Transverse colon (tissue), 4 donors: ENCODE results near the gene LYRM1. TPM values are rescaled to one million over a fixed set of nuclear protein-coding genes. Genes with fewer than 3 reads are reported as not detected.

Source experiments
- DNase-seq: peaks from one replicate; pipeline ENCODE4 v3.0.0-alpha.2; 2019
- H3K27ac ChIP-seq, 4 donors: fragments of 200-600 bp; sonication (generic); 2 replicates each; pipeline ENCODE4 v1.5.1; 2016 to 2018; ENCODE audit warnings: inconsistent platforms in 4 of 4
- H3K27me3 ChIP-seq: fragments of 200-600 bp; sonication (generic); 2 replicates; pipeline ENCODE4 v1.5.1; 2017; ENCODE audit warnings: inconsistent platforms
- H3K36me3 ChIP-seq, 4 donors: fragments of 200-600 bp; sonication (generic); 2 replicates each; pipeline ENCODE4 v1.5.1; 2017 to 2019; ENCODE audit warnings: inconsistent platforms in 4 of 4
- H3K4me1 ChIP-seq, 4 donors: fragments of 200-600 bp; sonication (generic); 2 replicates each; pipeline ENCODE4 v1.5.1; 2017 to 2020; ENCODE audit warnings: inconsistent platforms in 4 of 4
- H3K4me3 ChIP-seq, 4 donors: fragments of 200-600 bp; sonication (generic); 1 replicate in 1 of 4; 2 replicates in 3 of 4; pipeline versions ENCODE4 v1.5.1 to v1.6.1; 2017 to 2019; ENCODE audit warnings: inconsistent platforms in 4 of 4
- H3K9me3 ChIP-seq, 2 donors: fragments of 200-600 bp; sonication (generic); 2 replicates each; pipeline ENCODE4 v1.5.1; 2017 to 2019; ENCODE audit warnings: inconsistent platforms in 2 of 2
- CTCF ChIP-seq, 5 experiments: fragments of 200-600 bp in 3 of 5; fragments of 450-650 bp in 2 of 5; sonication (generic) in 3 of 5; IDR thresholded peaks; 1 replicate in 2 of 5; 2 replicates in 3 of 5; pipeline ENCODE4 v1.5.1; 2016 to 2017; ENCODE audit warnings: antibody characterized with exemption in 5 of 5, inconsistent platforms in 3 of 5, mild to moderate bottlenecking in 2 of 5, moderate library complexity in 1 of 5
- EP300 ChIP-seq: sonication (generic); formaldehyde crosslinking; IDR thresholded peaks from one replicate; pipeline ENCODE4 v1.6.1; 2017; ENCODE audit warnings: antibody characterized with exemption, low read depth
- POLR2A ChIP-seq: fragments of 450-650 bp; IDR thresholded peaks from one replicate; pipeline ENCODE4 v1.6.1; 2016; ENCODE audit warnings: antibody characterized with exemption, mild to moderate bottlenecking, moderate library complexity
- POLR2AphosphoS5 ChIP-seq, 3 donors: sonication (generic); formaldehyde crosslinking; IDR thresholded peaks; one replicate each; pipeline ENCODE4 v1.6.1; 2016; ENCODE audit warnings: antibody characterized with exemption in 3 of 3
- WGBS, 2 donors: methylation state at CpG; one replicate each; pipeline ENCODE4 v1.1.5; 2018; ENCODE audit warnings: low coverage in 1 of 2; 5-methylcytosine and 5-hydroxymethylcytosine counted together
- in situ Hi-C, 4 donors: fragments of 200-750 bp; cut with MboI; loops; one replicate each; pipeline versions ENCODE4 v1.15.0 to v1.15.1; 2017; ENCODE audit warnings: low sequenced_read_pairs in 3 of 4, low pct_ligation_motif_present in 1 of 4, low pct_unique_long_range_greater_than_20kb in 1 of 4
- intact Hi-C: fragments of 100-400 bp; cut with DNase I; formaldehyde crosslinking; loops from one replicate; pipeline ENCODE4 v1.15.1; 2023; ENCODE audit warnings: low total_unique reads
- total RNA-seq, 4 donors: library from RNA; depleted of rRNA; stranded (reverse); fragments of >200 nt; gene quantifications; one replicate each; pipeline ENCODE4 v1.1.0, GENCODE V29; 2016

LYRM1 gene
- total RNA-seq, 4 donors from 2014 or later = 7.9 to 74.6 (median 27.5) TPM

DNA sequence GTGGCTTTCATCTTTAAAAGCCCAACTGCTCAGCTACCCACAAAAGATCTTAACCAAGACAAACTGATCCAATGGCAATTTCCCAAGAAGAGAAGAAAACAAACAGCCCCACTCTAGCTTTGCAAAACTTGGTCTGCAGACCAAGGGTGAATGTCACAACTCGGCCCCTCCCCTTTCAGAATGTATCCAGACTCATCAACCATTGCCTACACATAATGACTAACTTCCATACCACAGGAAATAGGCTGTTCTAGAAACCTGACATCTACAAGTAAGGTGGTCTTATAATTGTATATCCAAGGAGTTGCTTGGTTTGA lies 16.4 kb upstream of the LYRM1 start:
- peak; percentile 24 for DNase-seq
- in situ Hi-C loops (no loop called here), intact Hi-C loops (no loop called here)
- no peaks in the 10 kb centered on the region for H3K36me3 ChIP-seq
- no peak for TF ChIP-seq POLR2AphosphoS5 (IDR thresholded peaks at IDR 0.05)
- H3K4me1 ChIP-seq = peaks cover 23 to 87% (median 64%) of the 10 kb centered on the region in 4 donors
- H3K4me3 ChIP-seq = no peak overlapping the region
- no peaks in the 10 kb centered on the region for H3K27me3 ChIP-seq
- no peaks in the 10 kb centered on the region for H3K9me3 ChIP-seq
- 27% methylated on average over 1 of the region's 1 CpG; no CpG with 5 or more reads in 1 of the 2 donors for WGBS, 2 donors
- peak overlapping the region; percentile 66 to 80 (median 74) for H3K27ac ChIP-seq

DNA sequence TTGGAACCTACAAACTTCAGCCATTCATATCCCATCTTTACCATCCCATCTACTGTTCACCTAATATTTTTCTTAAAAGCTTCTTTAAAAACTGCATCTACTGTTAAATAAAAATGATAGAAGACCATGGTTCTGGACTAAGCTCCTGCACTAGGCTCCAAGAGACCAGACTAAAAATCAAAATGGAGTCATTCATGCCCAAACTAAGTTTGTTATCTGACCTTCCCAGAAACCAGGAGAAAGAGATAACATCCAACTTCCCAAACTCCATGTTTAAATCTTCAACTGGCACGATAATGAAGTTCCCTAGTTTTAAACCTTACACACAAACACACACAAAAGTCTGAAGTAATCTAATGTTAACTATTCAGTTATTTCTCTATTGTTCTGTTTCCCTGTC lies 14.3 kb upstream of the LYRM1 start:
- in situ Hi-C loops = no loop called here
- H3K27ac ChIP-seq = no peak overlapping the region
- WGBS, 2 donors = 53 to 63% methylated on average over 1 of the region's 1 CpG

DNA sequence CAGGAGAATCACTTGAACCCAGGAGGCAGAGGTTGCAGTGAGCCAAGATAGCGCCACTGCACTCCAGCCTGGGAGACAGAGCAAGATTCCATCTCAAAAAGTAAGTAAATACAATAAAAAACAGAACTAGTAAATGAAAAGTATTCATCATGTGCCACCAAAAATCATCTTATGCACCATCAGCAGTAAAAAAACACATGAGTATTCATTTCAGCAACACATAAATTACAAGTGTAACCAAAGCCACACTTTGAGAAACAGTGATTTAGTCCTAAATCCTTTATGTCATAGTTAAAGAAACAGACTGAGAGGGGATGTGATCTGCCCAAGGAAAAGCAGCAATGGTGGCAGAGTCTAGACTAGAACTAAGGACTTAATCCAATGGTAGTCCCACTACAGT lies 13.4 kb upstream of the LYRM1 start:
- Histone ChIP-seq H3K36me3 (no peaks in the 10 kb centered on the region), H3K4me1 (peaks cover 22 to 70% (median 52%) of the 10 kb centered on the region in 4 donors), H3K4me3 (no peak overlapping the region), H3K27ac (peak overlapping the region in 2 of 4 donors; percentile 3 to 18), H3K9me3 (no peaks in the 10 kb centered on the region), H3K27me3 (no peaks in the 10 kb centered on the region)
- DNase-seq = no peak
- TF ChIP-seq CTCF (IDR thresholded peaks at IDR 0.05) (no peak), POLR2AphosphoS5 (IDR thresholded peaks at IDR 0.05) (no peak), EP300 (no peak), POLR2A (no peak)
- 80 to 96% methylated on average over 1 of the region's 1 CpG for WGBS, 2 donors
- in situ Hi-C loops = no loop called here
- intact Hi-C loops = no loop called here

More for the DNA sequence above, 14.3 kb upstream of the LYRM1 start:
- H3K9me3 ChIP-seq = no peaks in the 10 kb centered on the region
- DNase-seq = no peak
- H3K27me3 ChIP-seq = no peaks in the 10 kb centered on the region
- H3K36me3 ChIP-seq = no peaks in the 10 kb centered on the region
- TF ChIP-seq EP300 (no peak), POLR2A (no peak), CTCF (IDR thresholded peaks at IDR 0.05) (no peak), POLR2AphosphoS5 (IDR thresholded peaks at IDR 0.05) (no peak)
- H3K4me1 ChIP-seq = peaks cover 23 to 79% (median 60%) of the 10 kb centered on the region in 4 donors
- H3K4me3 ChIP-seq = no peak overlapping the region
- intact Hi-C loops = no loop called here

DNA sequence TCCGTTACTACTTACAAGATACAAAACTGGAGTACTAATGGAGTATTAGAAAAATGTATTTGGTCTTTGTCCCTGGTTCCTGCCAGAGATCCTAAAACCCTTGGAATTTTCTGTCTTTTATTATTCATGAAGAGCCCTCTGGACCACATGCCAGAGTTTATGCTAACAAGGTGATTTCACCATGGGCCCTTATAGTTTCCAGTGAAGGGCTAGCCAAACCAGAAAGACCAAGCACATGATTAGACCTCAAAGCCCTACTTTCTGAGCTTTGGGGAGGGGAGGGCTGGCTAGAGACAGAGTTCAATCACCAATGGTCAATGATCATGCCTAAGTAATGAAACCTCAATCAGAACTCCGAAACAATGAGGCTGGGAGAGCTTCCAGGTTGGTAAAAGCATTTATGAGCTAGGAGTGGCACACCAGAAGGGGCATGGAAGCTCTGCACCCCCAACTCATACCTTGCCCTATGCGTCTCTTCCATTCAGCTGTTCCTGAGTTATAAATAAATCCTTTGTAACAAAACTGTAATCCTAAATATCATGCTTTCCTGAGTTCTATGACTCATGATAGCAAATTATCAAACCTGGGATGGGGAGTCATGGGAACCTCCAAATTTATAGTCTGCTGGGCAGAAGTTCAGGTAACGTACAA lies 10.8 kb upstream of the LYRM1 start:
- Histone ChIP-seq H3K27me3 (no peaks in the 10 kb centered on the region), H3K4me3 (no peak overlapping the region), H3K36me3 (no peaks in the 10 kb centered on the region), H3K27ac (peak overlapping the region in 3 of 4 donors; percentile 8 to 45 (median 17)), H3K4me1 (peaks cover 6 to 45% (median 29%) of the 10 kb centered on the region in 4 donors), H3K9me3 (no peaks in the 10 kb centered on the region)
- no peak for TF ChIP-seq POLR2A
- TF ChIP-seq EP300 = no peak
- TF ChIP-seq CTCF (IDR thresholded peaks at IDR 0.05) = no peak
- no peak for TF ChIP-seq POLR2AphosphoS5 (IDR thresholded peaks at IDR 0.05)
- intact Hi-C loops (no loop called here), in situ Hi-C loops (no loop called here)
- DNase-seq = no peak
- 48 to 62% methylated on average over 2 to 4 of the region's 4 CpGs for WGBS, 2 donors

DNA sequence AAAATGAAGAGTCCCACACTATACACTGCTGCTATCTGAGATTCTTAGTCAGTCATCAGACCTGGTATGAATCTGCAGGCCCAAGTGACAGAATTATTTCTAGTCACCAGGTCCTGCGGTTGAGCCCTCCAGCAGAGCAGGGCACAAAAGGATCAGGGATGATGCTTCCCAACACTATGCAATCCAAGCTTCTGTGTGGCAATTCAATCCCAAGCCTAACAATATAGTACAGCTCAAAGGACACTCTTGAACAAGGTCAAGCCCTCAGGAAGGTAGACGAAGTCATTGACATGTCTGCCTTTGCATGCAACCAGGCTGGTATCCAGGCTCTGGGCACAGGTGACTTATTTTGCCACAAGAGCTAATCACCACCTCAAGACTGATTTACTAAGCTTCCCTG lies 6.2 kb upstream of the LYRM1 start:
- no peaks in the 10 kb centered on the region for H3K27me3 ChIP-seq
- no peaks in the 10 kb centered on the region for H3K36me3 ChIP-seq
- H3K27ac ChIP-seq = no peak overlapping the region
- no peaks in the 10 kb centered on the region for H3K9me3 ChIP-seq
- intact Hi-C loops = no loop called here
- DNase-seq = no peak
- in situ Hi-C loops = no loop called here
- peaks cover 13 to 27% (median 21%) of the 10 kb centered on the region in 4 donors for H3K4me1 ChIP-seq
- TF ChIP-seq EP300 (no peak), POLR2AphosphoS5 (IDR thresholded peaks at IDR 0.05) (no peak), CTCF (IDR thresholded peaks at IDR 0.05) (no peak), POLR2A (no peak)
- 86% methylated on average over 2 of the region's 2 CpGs; no CpG with 5 or more reads in 1 of the 2 donors for WGBS, 2 donors
- no peak overlapping the region for H3K4me3 ChIP-seq
